GM12878 (cell line): ENCODE data around the gene CTAG1A. TPM values are rescaled to one million over a fixed set of nuclear protein-coding genes. Genes with fewer than 3 reads are reported as not detected.
A peak's percentile ranks its signal among the peaks of the same experiment; 100 is the strongest.

Source experiments
- BACH1 ChIP-seq: fragments of 450-650 bp; IDR thresholded peaks from 2 replicates; pipeline ENCODE4 v1.6.1; 2017; ENCODE audit warnings: mild to moderate bottlenecking, borderline replicate concordance
- BCL3 ChIP-seq: IDR thresholded peaks from 2 replicates; pipeline ENCODE4 v1.6.1; 2011; ENCODE audit warnings: borderline replicate concordance, low read depth, mild to moderate bottlenecking, moderate library complexity, low read length; ENCODE audit not compliant: insufficient read depth, poor library complexity, severe bottlenecking
- BHLHE40 ChIP-seq, 2 experiments: fragments of 450-650 bp in 1 of 2; IDR thresholded peaks; 2 replicates each; pipeline ENCODE4 v1.6.1; 2011 to 2017; ENCODE audit warnings: low read depth in 2 of 2, borderline replicate concordance in 1 of 2, improper control_type of control experiment in 1 of 2, low read length in 1 of 2, mild to moderate bottlenecking in 1 of 2
- CHD2 ChIP-seq: IDR thresholded peaks from 2 replicates; pipeline ENCODE4 v1.6.1; 2011; ENCODE audit warnings: low read depth, low read length, improper control_type of control experiment, borderline replicate concordance
- ETV6 ChIP-seq, 2 experiments: fragments of 450-650 bp in 1 of 2; IDR thresholded peaks in 1 of 2; conservative IDR thresholded peaks in 1 of 2; 2 replicates each; pipeline ENCODE4 v1.6.1; 2014; ENCODE audit warnings: antibody characterized with exemption in 1 of 2, borderline replicate concordance in 1 of 2, low read depth in 1 of 2, mild to moderate bottlenecking in 1 of 2, moderate library complexity in 1 of 2
- EZH2 ChIP-seq: IDR thresholded peaks from 2 replicates; pipeline ENCODE4 v1.6.1; 2012; ENCODE audit warnings: low read depth, mild to moderate bottlenecking, control low read depth, inconsistent platforms, low read length, borderline replicate concordance; ENCODE audit not compliant: control insufficient read depth
- FOXM1 ChIP-seq: IDR thresholded peaks from 2 replicates; pipeline ENCODE4 v1.6.1; 2012; ENCODE audit warnings: low read depth, mild to moderate bottlenecking, inconsistent platforms, low read length, moderate library complexity
- HDGF ChIP-seq: fragments of 450-650 bp; IDR thresholded peaks from 2 replicates; pipeline ENCODE4 v1.6.1; 2016; ENCODE audit warnings: antibody characterized with exemption
- LARP7 ChIP-seq: fragments of 450-650 bp; IDR thresholded peaks from 2 replicates; pipeline ENCODE4 v1.6.1; 2017; ENCODE audit warnings: mild to moderate bottlenecking
- MEF2A ChIP-seq: IDR thresholded peaks from 2 replicates; pipeline ENCODE4 v1.6.1; 2011; ENCODE audit warnings: low read depth, mild to moderate bottlenecking, low read length, moderate library complexity; ENCODE audit not compliant: insufficient read depth
- MLLT1 ChIP-seq: fragments of 450-650 bp; IDR thresholded peaks from 2 replicates; pipeline ENCODE4 v1.6.1; 2016; ENCODE audit warnings: mild to moderate bottlenecking
- MYC ChIP-seq: IDR thresholded peaks from 2 replicates; pipeline ENCODE4 v1.6.1; 2011; ENCODE audit warnings: mild to moderate bottlenecking, low read length, moderate library complexity, inconsistent platforms; ENCODE audit not compliant: insufficient read depth, insufficient replicate concordance, insufficient read length, severe bottlenecking
- NBN ChIP-seq: fragments of 450-650 bp; IDR thresholded peaks from 2 replicates; pipeline ENCODE4 v1.6.1; 2016
- POLR2A ChIP-seq: IDR thresholded peaks from 2 replicates; pipeline ENCODE4 v1.6.1; 2011; ENCODE audit warnings: low read depth, mild to moderate bottlenecking, low read length
- POLR2AphosphoS5 ChIP-seq: IDR thresholded peaks from 2 replicates; pipeline ENCODE4 v1.6.1; 2011; ENCODE audit warnings: mild to moderate bottlenecking, low read length, inconsistent platforms
- SMAD5 ChIP-seq: IDR thresholded peaks from 2 replicates; pipeline ENCODE4 v1.6.1; 2016; ENCODE audit warnings: antibody characterized with exemption, low read depth
- TAF1 ChIP-seq: IDR thresholded peaks from 2 replicates; pipeline ENCODE4 v1.6.1; 2011; ENCODE audit warnings: mild to moderate bottlenecking, low read depth, low read length, borderline replicate concordance
- TCF12 ChIP-seq: IDR thresholded peaks from 2 replicates; pipeline ENCODE4 v1.6.1; 2011; ENCODE audit warnings: low read depth, mild to moderate bottlenecking, low read length
- ZBED1 ChIP-seq: IDR thresholded peaks from 2 replicates; pipeline ENCODE4 v1.6.1; 2016; ENCODE audit warnings: borderline replicate concordance
- polyA plus RNA-seq, 11 experiments: library from polyadenylated mRNA; depleted of rRNA in 4 of 11; unstranded in 6 of 11; stranded (reverse) in 5 of 11; fragments of >200 nt; fragmentation: Nextera tagmentation in 4 of 11; fragmentation: Illumina TruSeq in 1 of 11; extraction: Ambion mirVana in 4 of 11; extraction: Trizol in 1 of 11; gene quantifications; 1 replicate in 1 of 11; 2 replicates in 10 of 11; pipeline versions ENCODE4 v1.2.1 to v1.2.3, GENCODE V29; 2011 to 2016; ENCODE audit warnings: inconsistent platforms in 2 of 11, missing spikeins in 2 of 11, low read depth in 1 of 11
- total RNA-seq, 4 experiments: library from RNA; depleted of rRNA in 3 of 4; stranded (reverse); fragments of >200 nt in 3 of 4; fragmentation: Illumina TruSeq in 1 of 4; extraction: Trizol in 1 of 4; gene quantifications; 2 replicates each; pipeline versions ENCODE4 v1.2.1 to v1.2.3, GENCODE V29; 2013 to 2021
- TF ChIP-seq, protein P1 (sequence below): fragments of 450-650 bp; IDR thresholded peaks from 2 replicates; pipeline ENCODE4 v1.6.1; 2018; ENCODE audit warnings: mild to moderate bottlenecking, low read depth, moderate library complexity; ENCODE audit not compliant: partially characterized antibody
- TF ChIP-seq, protein P2 (sequence below): fragments of 450-650 bp; IDR thresholded peaks from 2 replicates; pipeline ENCODE4 v1.6.1; 2018; ENCODE audit warnings: borderline replicate concordance, mild to moderate bottlenecking; ENCODE audit not compliant: partially characterized antibody

Gene CTAG1A
- total and polyA plus RNA-seq, 10 of the 15 experiments (the other 5 are each of a cell fraction or from before 2014, with no cell fraction given) = not detected

GRCh38 chrX:154546354-154547244 lies 38.3 kb upstream of the CTAG1A start, which contains the start of gene G6PD (continued):
- TF ChIP-seq BACH1 (no peak), SMAD5 (0 out of 2 replicates have a peak, but pooled peaks have one; percentile 34), POLR2A (peak; percentile 74), NBN (no peak), CHD2 (no peak), BCL3 (no peak), POLR2AphosphoS5 (peak; percentile 55; the same call in 1 of the 2 replicates), LARP7 (no peak; the same call in 1 of the 2 replicates), TAF1 (peak; percentile 66; the same call in 1 of the 2 replicates), TCF12 (no peak), MYC (peak; percentile 42), HDGF (no peak), FOXM1 (no peak), BHLHE40 (IDR thresholded peaks at IDR 0.05; ENCODE audit: borderline replicate concordance in 1 of 2, low read depth in 2 of 2, low read length in 1 of 2) (peak in 1 of 2 experiments; percentile 81; a peak in 2 of 4 replicates), MEF2A (no peak), ETV6 (conservative IDR thresholded peaks at IDR 0.05 in 1 of 2, IDR thresholded peaks at IDR 0.05 in 1 of 2; ENCODE audit: borderline replicate concordance in 1 of 2, low read depth in 1 of 2) (no peak), EZH2 (no peak), ZBED1 (no peak), MLLT1 (no peak)
- TF ChIP-seq, protein P1, sequence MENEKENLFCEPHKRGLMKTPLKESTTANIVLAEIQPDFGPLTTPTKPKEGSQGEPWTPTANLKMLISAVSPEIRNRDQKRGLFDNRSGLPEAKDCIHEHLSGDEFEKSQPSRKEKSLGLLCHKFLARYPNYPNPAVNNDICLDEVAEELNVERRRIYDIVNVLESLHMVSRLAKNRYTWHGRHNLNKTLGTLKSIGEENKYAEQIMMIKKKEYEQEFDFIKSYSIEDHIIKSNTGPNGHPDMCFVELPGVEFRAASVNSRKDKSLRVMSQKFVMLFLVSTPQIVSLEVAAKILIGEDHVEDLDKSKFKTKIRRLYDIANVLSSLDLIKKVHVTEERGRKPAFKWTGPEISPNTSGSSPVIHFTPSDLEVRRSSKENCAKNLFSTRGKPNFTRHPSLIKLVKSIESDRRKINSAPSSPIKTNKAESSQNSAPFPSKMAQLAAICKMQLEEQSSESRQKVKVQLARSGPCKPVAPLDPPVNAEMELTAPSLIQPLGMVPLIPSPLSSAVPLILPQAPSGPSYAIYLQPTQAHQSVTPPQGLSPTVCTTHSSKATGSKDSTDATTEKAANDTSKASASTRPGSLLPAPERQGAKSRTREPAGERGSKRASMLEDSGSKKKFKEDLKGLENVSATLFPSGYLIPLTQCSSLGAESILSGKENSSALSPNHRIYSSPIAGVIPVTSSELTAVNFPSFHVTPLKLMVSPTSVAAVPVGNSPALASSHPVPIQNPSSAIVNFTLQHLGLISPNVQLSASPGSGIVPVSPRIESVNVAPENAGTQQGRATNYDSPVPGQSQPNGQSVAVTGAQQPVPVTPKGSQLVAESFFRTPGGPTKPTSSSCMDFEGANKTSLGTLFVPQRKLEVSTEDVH = no peak
- TF ChIP-seq, protein P2, sequence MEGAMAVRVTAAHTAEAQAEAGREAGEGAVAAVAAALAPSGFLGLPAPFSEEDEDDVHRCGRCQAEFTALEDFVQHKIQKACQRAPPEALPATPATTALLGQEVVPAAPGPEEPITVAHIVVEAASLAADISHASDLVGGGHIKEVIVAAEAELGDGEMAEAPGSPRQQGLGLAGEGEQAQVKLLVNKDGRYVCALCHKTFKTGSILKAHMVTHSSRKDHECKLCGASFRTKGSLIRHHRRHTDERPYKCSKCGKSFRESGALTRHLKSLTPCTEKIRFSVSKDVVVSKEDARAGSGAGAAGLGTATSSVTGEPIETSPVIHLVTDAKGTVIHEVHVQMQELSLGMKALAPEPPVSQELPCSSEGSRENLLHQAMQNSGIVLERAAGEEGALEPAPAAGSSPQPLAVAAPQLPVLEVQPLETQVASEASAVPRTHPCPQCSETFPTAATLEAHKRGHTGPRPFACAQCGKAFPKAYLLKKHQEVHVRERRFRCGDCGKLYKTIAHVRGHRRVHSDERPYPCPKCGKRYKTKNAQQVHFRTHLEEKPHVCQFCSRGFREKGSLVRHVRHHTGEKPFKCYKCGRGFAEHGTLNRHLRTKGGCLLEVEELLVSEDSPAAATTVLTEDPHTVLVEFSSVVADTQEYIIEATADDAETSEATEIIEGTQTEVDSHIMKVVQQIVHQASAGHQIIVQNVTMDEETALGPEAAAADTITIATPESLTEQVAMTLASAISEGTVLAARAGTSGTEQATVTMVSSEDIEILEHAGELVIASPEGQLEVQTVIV = no peak
